HCT116 (cell line): Measurements from ENCODE around the gene RARB. TPM values are rescaled to one million over a fixed set of nuclear protein-coding genes. Genes with fewer than 3 reads are reported as not detected.

Experiments
- ATAC-seq: fragments of 200-7000 bp; cut with Tn5 transposase; 2 replicates; pipeline ENCODE4 v1.9.1; 2020; ENCODE audit warnings: mild to moderate bottlenecking, moderate library complexity
- BruUV-seq: library from RNA; stranded (reverse); fragments of 400-500 nt; replicated peaks from 2 replicates; lab custom pipeline; 2021; lab: Mats Ljungman, UMichigan
- CTCF ChIA-PET: fragments of 300-600 bp; sonication (Branson Sonifier 250); formaldehyde crosslinking; loops from one replicate; lab custom pipeline; 2021; ENCODE audit warnings: antibody characterized with exemption; lab: Charles Lee
- POLR2A ChIA-PET: fragments of 300-600, 350-600 bp; sonication (Branson Sonifier 250); formaldehyde crosslinking; loops from one replicate; lab custom pipeline; 2021; ENCODE audit warnings: antibody characterized with exemption; lab: Charles Lee
- RAD21 ChIA-PET, 2 experiments: fragments of 300-600 bp; sonication (Branson Sonifier 250); formaldehyde crosslinking; loops; one replicate each; lab custom pipeline; 2023; ENCODE audit warnings: low total read pairs in 2 of 2; ENCODE audit not compliant: uncharacterized antibody in 2 of 2, unreplicated experiment in 2 of 2, low non-redundant PET in 1 of 2; lab: Charles Lee
- DNase-seq: peaks from one replicate; pipeline ENCODE4 v3.0.0-alpha.2; 2010; ENCODE audit warnings: low read depth, low spot score
- H2AFZ ChIP-seq: fragments of 200-600 bp; shearing (Covaris generic), sonication (generic); 2 replicates; pipeline ENCODE4 v1.6.1; 2017; ENCODE audit warnings: low read depth, mixed run types, mixed read lengths, antibody characterized with exemption, low read length; ENCODE audit not compliant: poor library complexity, severe bottlenecking
- H3K27ac ChIP-seq: 2 replicates; pipeline ENCODE4 v1.5.1; 2012; ENCODE audit warnings: low read depth, low read length
- H3K27me3 ChIP-seq: fragments of 200-600 bp; sonication (generic); 2 replicates; pipeline ENCODE4 v1.6.1; 2016; ENCODE audit warnings: mixed run types, low read length, mixed read lengths; ENCODE audit not compliant: insufficient read depth
- H3K36me3 ChIP-seq, 2 experiments: fragments of 200-500 bp in 1 of 2; fragments of 200-600 bp in 1 of 2; sonication (Bioruptor generic) in 1 of 2; sonication (generic) in 1 of 2; 2 replicates each; pipeline versions ENCODE4 v1.5.1 to v1.6.1; 2014 to 2016; ENCODE audit warnings: low read length in 2 of 2, inconsistent platforms in 1 of 2, mixed read lengths in 1 of 2, mixed run types in 1 of 2; ENCODE audit not compliant: insufficient read depth in 2 of 2, control insufficient read depth in 1 of 2
- H3K4me1 ChIP-seq, 2 experiments: fragments of 200-600 bp in 1 of 2; sonication (generic) in 1 of 2; 2 replicates each; pipeline versions ENCODE4 v1.5.1 to v1.6.1; 2012 to 2017; ENCODE audit warnings: low read length in 2 of 2, inconsistent platforms in 1 of 2, mild to moderate bottlenecking in 1 of 2, mixed read lengths in 1 of 2, mixed run types in 1 of 2, moderate library complexity in 1 of 2; ENCODE audit not compliant: insufficient read depth in 2 of 2, control insufficient read depth in 1 of 2
- H3K4me2 ChIP-seq: fragments of 200-600 bp; sonication (generic); 2 replicates; pipeline ENCODE4 v1.6.1; 2017; ENCODE audit warnings: mixed run types, low read length, mixed read lengths
- H3K4me3 ChIP-seq, 2 experiments: fragments of 200-600 bp in 1 of 2; sonication (generic) in 1 of 2; replicated peaks in 1 of 2; 2 replicates each; pipeline ENCODE4 v1.5.1; 2011 to 2016; ENCODE audit warnings: low read length in 2 of 2, control low read depth in 1 of 2, low read depth in 1 of 2, mild to moderate bottlenecking in 1 of 2, mixed read lengths in 1 of 2, mixed run types in 1 of 2
- H3K79me2 ChIP-seq: fragments of 200-600 bp; sonication (generic); 2 replicates; pipeline ENCODE4 v1.6.1; 2017; ENCODE audit warnings: mild to moderate bottlenecking, mixed run types, low read length, moderate library complexity, mixed read lengths; ENCODE audit not compliant: insufficient read depth
- H3K9ac ChIP-seq: fragments of 200-600 bp; sonication (generic); 2 replicates; pipeline ENCODE4 v1.6.1; 2016; ENCODE audit warnings: low read length, mixed read lengths
- H3K9me2 ChIP-seq: fragments of 200-600 bp; sonication (generic), shearing (Covaris generic); 2 replicates; pipeline ENCODE4 v1.6.1; 2017; ENCODE audit warnings: mixed run types, mild to moderate bottlenecking, moderate library complexity; ENCODE audit not compliant: insufficient read depth
- H3K9me3 ChIP-seq, 2 experiments: fragments of 200-500 bp in 1 of 2; fragments of 200-600 bp in 1 of 2; sonication (Bioruptor generic) in 1 of 2; sonication (generic) in 1 of 2; 2 replicates each; pipeline ENCODE4 v1.6.1; 2014 to 2017; ENCODE audit warnings: low read length in 2 of 2, mixed read lengths in 2 of 2, inconsistent platforms in 1 of 2, low read depth in 1 of 2, mild to moderate bottlenecking in 1 of 2, mixed run types in 1 of 2, moderate library complexity in 1 of 2; ENCODE audit not compliant: control insufficient read depth in 1 of 2, insufficient read depth in 1 of 2
- H4K20me1 ChIP-seq: fragments of 200-600 bp; sonication (generic), shearing (Covaris generic); 2 replicates; pipeline ENCODE4 v1.6.1; 2017; ENCODE audit warnings: mixed run types, mild to moderate bottlenecking, moderate library complexity; ENCODE audit not compliant: insufficient read depth
- ATF3 ChIP-seq: IDR thresholded peaks from 2 replicates; pipeline ENCODE4 v1.6.1; 2012
- CBX3 ChIP-seq: IDR thresholded peaks from 2 replicates; pipeline ENCODE4 v1.6.1; 2012; ENCODE audit warnings: low read depth
- CEBPB ChIP-seq: IDR thresholded peaks from 2 replicates; pipeline ENCODE4 v1.6.1; 2012; ENCODE audit warnings: low read depth
- CTCF ChIP-seq, 3 experiments: fragments of 200-600 bp in 1 of 3; sonication (generic) in 1 of 3; IDR thresholded peaks in 2 of 3; conservative IDR thresholded peaks in 1 of 3; 2 replicates each; pipeline ENCODE4 v1.5.1; 2012 to 2017; ENCODE audit warnings: low read depth in 2 of 3, low read length in 2 of 3, antibody characterized with exemption in 1 of 3, borderline replicate concordance in 1 of 3, control low read depth in 1 of 3, mild to moderate bottlenecking in 1 of 3, mixed read lengths in 1 of 3, mixed run types in 1 of 3, moderate library complexity in 1 of 3; ENCODE audit not compliant: insufficient read depth in 1 of 3
- EGR1 ChIP-seq: IDR thresholded peaks from 2 replicates; pipeline ENCODE4 v1.6.1; 2012; ENCODE audit warnings: low read depth
- ELF1 ChIP-seq: IDR thresholded peaks from 2 replicates; pipeline ENCODE4 v1.6.1; 2012; ENCODE audit warnings: low read depth, borderline replicate concordance
- EZH2 ChIP-seq: fragments of 200-600 bp; sonication (generic); IDR thresholded peaks from 2 replicates; pipeline ENCODE4 v1.6.1; 2017; ENCODE audit warnings: antibody characterized with exemption, mixed run types
- FOSL1 ChIP-seq: IDR thresholded peaks from 2 replicates; pipeline ENCODE4 v1.6.1; 2012; ENCODE audit warnings: low read depth
- JUND ChIP-seq: IDR thresholded peaks from 2 replicates; pipeline ENCODE4 v1.6.1; 2012
- MAX ChIP-seq: IDR thresholded peaks from 2 replicates; pipeline ENCODE4 v1.6.1; 2012
- RAD21 ChIP-seq: IDR thresholded peaks from 2 replicates; pipeline ENCODE4 v1.6.1; 2012; ENCODE audit warnings: low read depth, mild to moderate bottlenecking
- SIN3A ChIP-seq: IDR thresholded peaks from 2 replicates; pipeline ENCODE4 v1.6.1; 2012; ENCODE audit warnings: low read depth
- SP1 ChIP-seq: IDR thresholded peaks from 2 replicates; pipeline ENCODE4 v1.6.1; 2012; ENCODE audit warnings: low read depth
- SRF ChIP-seq: IDR thresholded peaks from 2 replicates; pipeline ENCODE4 v1.6.1; 2012; ENCODE audit warnings: low read depth
- TCF7L2 ChIP-seq: IDR thresholded peaks from 2 replicates; pipeline ENCODE4 v1.7.0; 2011; ENCODE audit warnings: borderline replicate concordance, inconsistent platforms; ENCODE audit not compliant: insufficient read depth, insufficient read length; ENCODE audit errors: extremely low read depth
- YY1 ChIP-seq: IDR thresholded peaks from 2 replicates; pipeline ENCODE4 v1.6.1; 2011; ENCODE audit warnings: low read length, low read depth, moderate library complexity, mild to moderate bottlenecking; ENCODE audit not compliant: insufficient replicate concordance; ENCODE audit errors: extremely low read depth
- ZBTB33 ChIP-seq: IDR thresholded peaks from 2 replicates; pipeline ENCODE4 v1.6.1; 2011; ENCODE audit warnings: mild to moderate bottlenecking, low read length, moderate library complexity; ENCODE audit not compliant: insufficient replicate concordance; ENCODE audit errors: extremely low read depth
- ZFX ChIP-seq: fragments of 450-650 bp; IDR thresholded peaks from 2 replicates; pipeline ENCODE4 v1.6.1; 2017
- ZNF274 ChIP-seq: fragments of 200-500 bp; sonication (Bioruptor generic); IDR thresholded peaks from 2 replicates; pipeline ENCODE4 v1.6.1; 2014; ENCODE audit warnings: mild to moderate bottlenecking, low read depth, low read length, inconsistent platforms
- intact Hi-C: fragments of 100-400 bp; cut with micrococcal nuclease; formaldehyde crosslinking; loops from 2 replicates; pipeline ENCODE4 v1.10.0; 2022
- total RNA-seq: library from RNA; stranded (reverse); gene quantifications from one replicate; pipeline ENCODE4 v1.2.1, GENCODE V29; 2021; ENCODE audit not compliant: unreplicated experiment

Gene RARB
- total RNA-seq, 1 experiment from 2014 or later = not detected

GRCh38 chr3:25381083-25381482 is 47.0 kb upstream of the RARB start:
- ChIA-PET POLR2A (no interaction called here), RAD21 (no interaction called here), CTCF (no interaction called here)
- no peak for DNase-seq
- no TSS peak for BruUV-seq
- intact Hi-C loops = no loop called here
- Histone ChIP-seq H3K36me3 (no peaks in the 10 kb centered on the region), H3K27me3 (peaks cover 31% of the 10 kb centered on the region; the same call in 1 of the 2 replicates), H3K9ac (no peak overlapping the region), H3K9me3 (no peaks in the 10 kb centered on the region), H3K4me2 (no peak overlapping the region), H4K20me1 (no peaks in the 10 kb centered on the region), H2AFZ (no peak overlapping the region), H3K79me2 (no peaks in the 10 kb centered on the region), H3K9me2 (no peaks in the 10 kb centered on the region), H3K27ac (no peak overlapping the region), H3K4me3 (no peak overlapping the region), H3K4me1 (no peaks in the 10 kb centered on the region)
- no peak for ATAC-seq
- TF ChIP-seq CBX3 = no peak
- no peak for TF ChIP-seq CTCF (IDR thresholded peaks at IDR 0.05 in 2 of 3, conservative IDR thresholded peaks at IDR 0.05 in 1 of 3; ENCODE audit: borderline replicate concordance in 1 of 3, insufficient read depth in 1 of 3, low read depth in 2 of 3, low read length in 2 of 3)
- no peak for TF ChIP-seq FOSL1
- no peak for TF ChIP-seq JUND
- no peak for TF ChIP-seq EGR1
- TF ChIP-seq SP1 = no peak
- TF ChIP-seq ATF3 = no peak
- no peak for TF ChIP-seq ELF1
- TF ChIP-seq CEBPB = no peak
- TF ChIP-seq ZFX = no peak

- Histone ChIP-seq H2AFZ (no peak overlapping the region), H3K79me2 (no peaks in the 10 kb centered on the region), H3K36me3 (no peaks in the 10 kb centered on the region), H3K4me2 (no peak overlapping the region), H3K27ac (no peak overlapping the region), H3K4me1 (no peaks in the 10 kb centered on the region), H3K27me3 (peaks cover 38% of the 10 kb centered on the region), H3K9me3 (no peaks in the 10 kb centered on the region), H4K20me1 (no peaks in the 10 kb centered on the region), H3K9ac (no peak overlapping the region), H3K9me2 (no peaks in the 10 kb centered on the region), H3K4me3 (no peak overlapping the region)
- ChIA-PET RAD21 (no interaction called here), POLR2A (no interaction called here), CTCF (no interaction called here)
- intact Hi-C loops = no loop called here
- no peak for ATAC-seq
- no TSS peak for BruUV-seq
- no peak for DNase-seq
- TF ChIP-seq MAX (no peak), ZFX (no peak), YY1 (no peak), SIN3A (no peak), TCF7L2 (no peak), RAD21 (no peak), CEBPB (no peak), EZH2 (no peak), ZNF274 (no peak), EGR1 (no peak), CBX3 (no peak), ZBTB33 (no peak), JUND (no peak), SRF (no peak)
Observed at GRCh38 chr3:25384471-25384870, 43.6 kb upstream of the RARB start.
